Measurements from ENCODE around the gene C10orf90.

C10orf90 gene, protein sequence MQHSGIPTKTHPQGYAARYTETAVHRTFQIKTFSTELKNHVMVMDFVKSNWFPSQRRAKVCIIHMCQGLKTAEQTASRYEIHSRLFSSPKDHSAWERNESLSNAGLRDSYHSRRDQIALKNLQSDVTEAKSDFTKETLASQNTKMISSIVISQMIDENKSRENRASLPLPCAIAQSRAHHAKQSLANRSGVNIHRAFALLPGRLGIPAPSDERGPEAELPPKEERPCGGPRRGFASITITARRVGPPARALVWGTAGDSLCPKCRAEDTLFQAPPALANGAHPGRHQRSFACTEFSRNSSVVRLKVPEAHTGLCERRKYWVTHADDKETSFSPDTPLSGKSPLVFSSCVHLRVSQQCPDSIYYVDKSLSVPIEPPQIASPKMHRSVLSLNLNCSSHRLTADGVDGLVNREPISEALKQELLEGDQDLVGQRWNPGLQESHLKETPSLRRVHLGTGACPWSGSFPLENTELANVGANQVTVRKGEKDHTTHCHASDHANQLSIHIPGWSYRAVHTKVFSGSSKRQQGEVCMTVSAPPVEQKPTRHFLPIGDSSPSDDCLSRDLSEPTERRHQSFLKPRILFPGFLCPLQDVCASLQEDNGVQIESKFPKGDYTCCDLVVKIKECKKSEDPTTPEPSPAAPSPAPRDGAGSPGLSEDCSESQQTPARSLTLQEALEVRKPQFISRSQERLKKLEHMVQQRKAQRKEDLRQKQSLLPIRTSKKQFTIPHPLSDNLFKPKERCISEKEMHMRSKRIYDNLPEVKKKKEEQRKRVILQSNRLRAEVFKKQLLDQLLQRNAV

GRCh38 chr10:126670056-126670894 is at the start of gene C10orf90:
C10orf90 (minus strand) TSS chr10:126670693; CDS start chr10:126670480, 213 bp downstream.
- no peak for TF ChIP-seq CTCF (IDR thresholded peaks at IDR 0.05; ENCODE audit: insufficient read depth, low read depth, low read length, missing control alignments)
- DNase-seq (ENCODE audit: low read depth), result no peak
- H3K4me3 ChIP-seq (ENCODE audit: low read depth, low read length), result no peak within 1 kb of the TSS

- TF ChIP-seq CTCF (IDR thresholded peaks at IDR 0.05; ENCODE audit: insufficient read depth, low read depth, low read length, missing control alignments), result no peak
- no peak for DNase-seq (ENCODE audit: low read depth)
- H3K4me3 ChIP-seq (ENCODE audit: low read depth, low read length), result no peak overlapping the region
Observed at GRCh38 chr10:126716366-126716765, 45.9 kb upstream of the C10orf90 start.

GRCh38 chr10:126713594-126713993 is 43.1 kb upstream of the C10orf90 start:
- DNase-seq (ENCODE audit: low read depth), result no peak
- TF ChIP-seq CTCF (IDR thresholded peaks at IDR 0.05; ENCODE audit: insufficient read depth, low read depth, low read length, missing control alignments), result no peak
- no peak overlapping the region for H3K4me3 ChIP-seq (ENCODE audit: low read depth, low read length)

- DNase-seq (ENCODE audit: low read depth), result no peak
- H3K4me3 ChIP-seq (ENCODE audit: low read depth, low read length), result no peak overlapping the region
- no peak for TF ChIP-seq CTCF (IDR thresholded peaks at IDR 0.05; ENCODE audit: insufficient read depth, low read depth, low read length, missing control alignments)
Observed at GRCh38 chr10:126712681-126713080, 42.2 kb upstream of the C10orf90 start.

- DNase-seq (ENCODE audit: low read depth), result no peak
- no peak overlapping the region for H3K4me3 ChIP-seq (ENCODE audit: low read depth, low read length)
- TF ChIP-seq CTCF (IDR thresholded peaks at IDR 0.05; ENCODE audit: insufficient read depth, low read depth, low read length, missing control alignments), result no peak
Observed at GRCh38 chr10:126705951-126706565, 35.6 kb upstream of the C10orf90 start.

- no peak overlapping the region for H3K4me3 ChIP-seq (ENCODE audit: low read depth, low read length)
- no peak for TF ChIP-seq CTCF (IDR thresholded peaks at IDR 0.05; ENCODE audit: insufficient read depth, low read depth, low read length, missing control alignments)
- no peak for DNase-seq (ENCODE audit: low read depth)
Observed at GRCh38 chr10:126705131-126705530, 34.6 kb upstream of the C10orf90 start.

Data from GM12865 (cell line).